PFSK-1 (cell line): ENCODE data around the gene SYCP2.

Experiments used
- POLR2AphosphoS5 ChIP-seq: IDR thresholded peaks from 2 replicates; pipeline ENCODE4 v1.6.1; 2012; ENCODE audit warnings: low read depth, mild to moderate bottlenecking, control low read depth, low read length, moderate library complexity
- SIN3A ChIP-seq: IDR thresholded peaks from 2 replicates; pipeline ENCODE4 v1.6.1; 2012; ENCODE audit warnings: mild to moderate bottlenecking, low read length, moderate library complexity, borderline replicate concordance; ENCODE audit not compliant: insufficient read depth
- TF ChIP-seq, protein P1 (sequence below), 2 experiments: IDR thresholded peaks; 2 replicates each; pipeline versions ENCODE4 v1.6.1 to v1.8.0; 2011 to 2012; ENCODE audit warnings: low read depth in 2 of 2, low read length in 2 of 2, control low read depth in 1 of 2, inconsistent platforms in 1 of 2, mild to moderate bottlenecking in 1 of 2, moderate library complexity in 1 of 2; ENCODE audit not compliant: insufficient read depth in 1 of 2

DNA sequence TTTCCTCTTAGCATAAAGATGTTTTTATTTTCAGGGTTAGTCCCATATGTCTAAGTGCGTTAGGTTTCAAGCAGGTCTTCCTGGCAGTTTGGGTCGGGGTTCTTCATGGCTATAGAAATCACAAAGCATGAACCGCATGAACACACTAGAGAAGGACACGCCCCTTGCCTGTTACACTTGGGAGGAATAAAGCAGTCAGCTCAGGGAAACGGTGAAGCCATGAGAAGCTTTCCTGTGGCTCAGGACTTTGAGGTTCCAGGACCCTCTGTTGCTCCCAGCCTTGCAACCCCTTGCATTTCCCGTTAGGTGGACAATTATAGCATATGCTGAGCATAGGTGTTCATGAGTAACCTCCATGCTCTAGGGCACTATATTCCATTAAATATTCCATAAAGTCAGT, 96.7 kb downstream of the SYCP2 start:
- TF ChIP-seq POLR2AphosphoS5, result no peak
- TF ChIP-seq SIN3A, result no peak
- TF ChIP-seq, protein P1, sequence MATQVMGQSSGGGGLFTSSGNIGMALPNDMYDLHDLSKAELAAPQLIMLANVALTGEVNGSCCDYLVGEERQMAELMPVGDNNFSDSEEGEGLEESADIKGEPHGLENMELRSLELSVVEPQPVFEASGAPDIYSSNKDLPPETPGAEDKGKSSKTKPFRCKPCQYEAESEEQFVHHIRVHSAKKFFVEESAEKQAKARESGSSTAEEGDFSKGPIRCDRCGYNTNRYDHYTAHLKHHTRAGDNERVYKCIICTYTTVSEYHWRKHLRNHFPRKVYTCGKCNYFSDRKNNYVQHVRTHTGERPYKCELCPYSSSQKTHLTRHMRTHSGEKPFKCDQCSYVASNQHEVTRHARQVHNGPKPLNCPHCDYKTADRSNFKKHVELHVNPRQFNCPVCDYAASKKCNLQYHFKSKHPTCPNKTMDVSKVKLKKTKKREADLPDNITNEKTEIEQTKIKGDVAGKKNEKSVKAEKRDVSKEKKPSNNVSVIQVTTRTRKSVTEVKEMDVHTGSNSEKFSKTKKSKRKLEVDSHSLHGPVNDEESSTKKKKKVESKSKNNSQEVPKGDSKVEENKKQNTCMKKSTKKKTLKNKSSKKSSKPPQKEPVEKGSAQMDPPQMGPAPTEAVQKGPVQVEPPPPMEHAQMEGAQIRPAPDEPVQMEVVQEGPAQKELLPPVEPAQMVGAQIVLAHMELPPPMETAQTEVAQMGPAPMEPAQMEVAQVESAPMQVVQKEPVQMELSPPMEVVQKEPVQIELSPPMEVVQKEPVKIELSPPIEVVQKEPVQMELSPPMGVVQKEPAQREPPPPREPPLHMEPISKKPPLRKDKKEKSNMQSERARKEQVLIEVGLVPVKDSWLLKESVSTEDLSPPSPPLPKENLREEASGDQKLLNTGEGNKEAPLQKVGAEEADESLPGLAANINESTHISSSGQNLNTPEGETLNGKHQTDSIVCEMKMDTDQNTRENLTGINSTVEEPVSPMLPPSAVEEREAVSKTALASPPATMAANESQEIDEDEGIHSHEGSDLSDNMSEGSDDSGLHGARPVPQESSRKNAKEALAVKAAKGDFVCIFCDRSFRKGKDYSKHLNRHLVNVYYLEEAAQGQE (IDR thresholded peaks at IDR 0.05; ENCODE audit: insufficient read depth in 1 of 2, low read depth in 2 of 2, low read length in 2 of 2), result no peak
